ENCODE measurements around the gene ANKRD44.

Gene ANKRD44

DNA sequence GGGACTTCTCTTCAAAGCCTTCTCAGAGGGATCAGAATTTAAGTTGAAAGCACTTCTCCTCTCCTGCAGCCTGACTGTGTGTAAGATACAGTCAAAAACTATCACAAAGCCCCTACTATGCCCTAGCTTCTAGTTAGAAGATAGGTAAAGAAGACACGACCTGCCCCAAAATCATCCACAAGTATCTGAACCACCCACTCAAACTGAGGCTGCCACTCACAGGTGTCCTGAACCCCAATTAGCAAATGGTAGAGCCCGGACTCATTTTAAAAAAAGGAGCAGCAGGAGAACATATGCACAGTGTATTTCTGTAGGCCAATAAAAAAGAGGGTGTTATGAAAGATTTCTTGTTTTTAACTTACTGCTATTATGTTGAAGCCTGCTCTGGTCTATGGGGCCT is 74.4 kb downstream of the ANKRD44 start:
- DNase-seq: no peak

DNA sequence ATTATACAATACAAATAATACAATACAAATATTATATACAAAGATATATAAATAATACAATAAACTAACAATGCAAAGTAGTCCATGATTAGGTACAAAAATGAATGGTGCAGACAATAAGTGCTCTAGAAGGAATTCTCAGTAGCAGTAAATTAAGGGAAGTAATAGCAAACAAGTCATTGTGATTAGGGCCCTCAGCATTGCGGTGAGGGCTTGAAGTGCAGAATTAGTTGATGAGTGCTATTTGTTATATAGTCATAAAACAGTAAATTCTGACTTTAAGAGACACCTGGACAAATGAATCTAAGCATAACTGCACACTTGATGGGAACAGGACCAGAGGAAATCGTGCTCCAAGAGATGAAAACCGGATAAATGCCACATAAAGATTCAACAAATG is 74.9 kb downstream of the ANKRD44 start:
- peak; percentile 13 for DNase-seq

DNA sequence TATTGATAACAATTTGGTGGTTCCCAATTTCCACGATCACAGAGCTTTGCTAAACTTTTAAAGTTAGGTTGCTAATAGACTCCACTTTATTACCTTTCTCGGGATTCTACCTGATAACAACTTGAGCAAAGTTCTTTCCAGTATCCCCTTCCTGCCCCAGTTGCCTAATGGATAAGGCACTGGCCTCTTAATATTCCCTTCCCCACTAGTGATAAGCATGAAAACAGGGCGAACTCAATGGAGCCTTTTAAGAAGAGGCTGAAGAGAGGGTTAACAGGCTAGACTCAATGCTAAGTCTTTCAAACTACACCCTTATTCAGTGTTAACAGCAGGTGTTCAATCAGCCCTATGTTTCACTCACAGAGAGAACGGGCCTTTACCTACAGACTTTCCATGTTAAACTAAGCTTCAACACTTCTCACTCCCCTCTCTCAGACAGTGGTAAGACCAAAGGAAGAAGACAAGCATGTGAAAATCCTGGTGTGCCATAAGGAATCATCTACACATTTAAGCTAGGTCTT is 75.8 kb downstream of the ANKRD44 start:
- no peak for DNase-seq

DNA sequence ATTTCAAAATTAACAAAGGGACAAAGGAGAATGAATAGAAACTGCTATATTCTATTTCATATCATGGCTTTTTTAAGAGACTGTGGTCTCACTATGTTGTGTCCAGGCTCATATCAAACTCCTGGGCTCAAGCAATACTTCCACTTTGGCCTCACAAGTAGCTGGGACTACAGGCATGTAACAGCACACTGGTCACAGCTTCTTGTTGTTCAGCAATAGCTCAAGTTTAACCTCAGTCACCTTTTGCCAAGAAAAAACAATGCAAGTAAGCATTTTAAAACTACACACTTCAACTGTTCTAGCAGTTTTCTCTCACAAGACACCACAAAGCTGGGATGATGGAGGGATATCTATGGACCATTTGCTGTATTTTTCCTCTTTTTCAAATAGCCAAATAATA is 77.1 kb downstream of the ANKRD44 start:
- no peak for DNase-seq

DNA sequence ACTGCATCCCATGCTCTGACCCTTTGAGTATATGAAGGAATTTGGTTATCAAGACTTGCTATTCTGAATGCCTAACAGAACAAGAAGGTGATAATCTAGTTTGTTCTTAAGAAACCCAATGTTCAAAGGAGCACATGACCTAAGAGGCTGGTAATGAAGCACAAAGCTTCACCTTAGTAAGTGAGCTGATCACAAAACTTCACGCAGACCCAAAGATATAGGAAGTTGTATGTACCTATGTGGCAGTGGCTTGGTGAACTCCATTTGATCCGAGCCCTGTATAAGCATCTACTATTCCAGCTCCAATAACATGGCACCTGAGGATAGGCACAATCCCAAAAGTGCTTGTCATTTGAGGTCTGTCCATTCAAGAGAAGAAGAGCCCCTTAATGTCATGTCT is 78.6 kb downstream of the ANKRD44 start:
- DNase-seq: no peak

DNA sequence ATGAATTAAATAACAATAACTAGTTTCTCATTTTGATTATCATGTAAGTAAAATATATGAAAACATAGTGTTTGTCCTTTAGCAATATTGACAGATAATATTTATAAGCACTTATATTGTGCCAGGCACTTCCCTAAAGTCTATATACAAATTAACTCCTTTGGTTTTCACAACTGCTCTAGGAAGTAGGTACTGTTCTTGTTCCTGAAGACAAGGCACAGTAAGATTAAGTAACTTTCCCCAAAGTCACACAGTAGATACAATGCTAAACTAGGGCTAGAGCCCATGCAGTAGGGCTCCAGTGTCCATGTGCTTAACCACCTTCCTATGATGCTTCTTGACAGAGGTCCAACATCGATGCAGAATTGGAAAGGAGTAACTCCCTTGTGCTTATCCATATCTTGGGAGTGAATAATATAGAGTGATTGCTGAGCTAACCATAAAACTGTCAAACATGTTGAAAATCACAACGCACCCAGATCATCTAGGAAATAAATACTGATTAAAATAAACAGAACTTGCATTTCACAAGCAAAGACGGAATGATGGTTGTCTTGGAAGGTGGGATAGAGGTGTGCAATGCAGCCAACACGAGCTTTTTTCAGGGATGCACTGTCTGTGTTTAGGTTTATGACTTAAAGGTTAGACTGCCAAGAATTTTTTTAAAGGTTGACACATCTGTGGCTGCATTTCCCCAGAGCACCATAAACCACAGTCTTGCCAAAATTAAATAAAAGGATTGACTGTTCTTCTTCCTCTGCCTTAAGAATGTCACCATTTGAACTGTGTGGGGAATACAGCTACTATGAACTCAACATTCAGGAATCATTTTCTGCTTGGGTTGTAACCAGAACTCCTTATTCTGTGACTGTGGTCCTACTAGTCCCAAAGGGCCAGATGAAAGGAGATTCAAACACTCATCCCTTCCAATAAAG is 80.8 kb downstream of the ANKRD44 start:
- no peak for DNase-seq

DNA sequence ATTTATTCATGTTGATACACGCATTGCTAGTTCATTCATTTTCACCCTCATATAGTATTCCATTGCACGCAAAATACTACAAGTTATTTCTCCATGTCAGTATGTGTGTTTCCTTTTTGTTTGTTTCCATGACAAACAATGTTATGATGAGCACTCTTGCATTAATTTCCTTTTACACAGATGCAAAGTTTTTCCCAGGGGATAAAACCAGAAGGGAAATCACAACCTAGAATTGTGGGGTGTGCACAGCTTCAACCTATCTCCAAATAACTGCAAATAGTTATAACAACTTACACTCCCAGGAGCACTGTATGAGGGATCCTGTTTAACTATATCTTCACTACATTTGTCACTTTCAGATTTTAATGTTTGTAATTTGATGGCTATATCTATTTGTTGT is 87.1 kb downstream of the ANKRD44 start:
- no peak for DNase-seq

DNA sequence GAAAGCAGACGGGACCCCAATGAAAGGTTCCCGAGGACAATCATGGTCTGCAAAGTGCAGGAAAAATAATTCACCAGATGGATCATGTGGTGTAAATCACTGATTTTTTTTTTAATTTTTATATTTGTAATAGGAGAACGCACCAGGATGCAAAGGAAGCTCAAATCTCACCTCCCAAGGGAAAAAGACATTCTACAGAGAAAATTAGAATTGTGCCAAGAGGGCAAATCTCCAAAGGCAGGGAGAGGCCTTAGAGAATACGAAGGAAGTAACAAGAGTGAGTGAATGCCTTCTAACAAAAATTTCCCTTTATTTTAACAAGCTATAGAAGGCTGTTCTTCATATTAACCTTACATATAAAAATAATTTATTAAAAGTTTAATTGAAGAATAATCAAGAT is 90.9 kb downstream of the ANKRD44 start:
- DNase-seq: no peak

DNA sequence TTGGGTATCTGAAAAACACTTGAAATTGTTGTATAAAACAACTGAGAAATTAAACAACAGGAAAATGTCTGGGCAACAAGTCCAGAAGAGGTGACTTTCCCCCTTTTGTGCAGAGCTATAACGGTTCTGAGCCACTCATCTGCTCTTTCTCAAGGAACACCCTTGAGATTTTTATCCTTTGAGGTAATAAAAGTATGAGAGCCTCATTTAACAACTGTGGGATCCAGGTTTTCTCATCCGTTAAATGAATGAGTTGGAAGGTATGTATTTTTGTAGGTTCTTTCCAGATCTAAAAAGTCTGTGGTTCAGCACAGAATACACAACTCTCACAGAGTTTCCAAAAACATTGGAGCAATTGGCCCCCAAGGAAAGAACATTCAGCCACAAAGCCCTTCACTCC is 93.0 kb downstream of the ANKRD44 start:
- DNase-seq: no peak

DNA sequence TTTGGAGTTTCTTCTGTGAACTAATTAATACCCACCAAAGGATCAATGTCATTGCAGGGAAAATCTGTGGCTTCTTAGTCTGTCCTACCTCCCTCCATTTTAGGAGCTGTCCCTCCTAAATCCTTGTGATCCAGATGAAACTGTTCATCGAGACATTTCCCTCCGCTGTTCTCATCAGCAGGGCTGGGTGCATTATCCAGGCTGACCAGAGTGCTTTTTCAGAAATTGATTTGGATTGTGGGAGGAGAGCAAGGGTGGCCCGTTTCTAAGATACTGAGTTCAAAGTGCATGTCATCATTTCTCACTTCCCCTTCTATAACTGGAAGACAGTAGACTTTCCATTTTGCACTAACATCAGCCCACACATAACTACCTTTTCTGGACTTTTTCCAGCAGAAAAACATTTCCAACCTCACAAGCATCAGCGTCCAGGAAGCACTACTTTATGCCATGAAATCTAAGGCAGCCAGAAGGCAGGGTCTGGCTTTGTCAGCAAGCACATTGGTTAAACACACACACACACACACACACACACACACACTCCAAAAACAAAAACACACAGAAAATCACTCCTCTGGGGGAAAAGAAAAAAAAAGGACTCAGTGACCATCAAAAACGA is 94.1 kb downstream of the ANKRD44 start:
- DNase-seq: no peak

DNA sequence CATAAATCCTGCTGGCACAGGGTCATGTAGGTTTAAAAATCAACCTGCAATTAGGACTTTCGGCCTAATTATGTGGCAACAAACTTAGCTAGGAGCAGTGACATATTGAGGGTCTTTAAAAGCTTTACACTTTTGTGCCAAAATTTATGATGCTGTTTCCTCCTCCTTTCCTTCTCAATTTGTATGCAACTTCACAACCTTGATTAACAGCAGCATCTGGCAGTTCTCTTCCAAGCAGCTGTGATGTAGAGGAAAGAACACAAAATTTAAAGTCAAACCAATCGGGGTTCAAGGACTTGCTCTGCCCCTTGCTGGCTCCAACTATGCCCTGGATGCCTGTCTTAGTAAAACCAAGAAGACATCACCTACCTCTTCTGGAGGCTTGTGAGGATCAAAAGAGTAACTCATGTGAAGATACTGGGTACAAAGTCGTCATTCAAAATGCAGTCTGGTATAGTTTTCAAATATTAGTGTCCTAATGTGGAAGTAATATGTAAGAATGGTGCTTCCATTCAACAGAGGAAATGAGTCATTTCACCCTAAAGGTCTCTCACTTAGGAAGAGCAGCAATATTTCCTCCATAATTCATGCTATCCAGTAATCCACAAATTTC is 94.7 kb downstream of the ANKRD44 start:
- DNase-seq: no peak

DNA sequence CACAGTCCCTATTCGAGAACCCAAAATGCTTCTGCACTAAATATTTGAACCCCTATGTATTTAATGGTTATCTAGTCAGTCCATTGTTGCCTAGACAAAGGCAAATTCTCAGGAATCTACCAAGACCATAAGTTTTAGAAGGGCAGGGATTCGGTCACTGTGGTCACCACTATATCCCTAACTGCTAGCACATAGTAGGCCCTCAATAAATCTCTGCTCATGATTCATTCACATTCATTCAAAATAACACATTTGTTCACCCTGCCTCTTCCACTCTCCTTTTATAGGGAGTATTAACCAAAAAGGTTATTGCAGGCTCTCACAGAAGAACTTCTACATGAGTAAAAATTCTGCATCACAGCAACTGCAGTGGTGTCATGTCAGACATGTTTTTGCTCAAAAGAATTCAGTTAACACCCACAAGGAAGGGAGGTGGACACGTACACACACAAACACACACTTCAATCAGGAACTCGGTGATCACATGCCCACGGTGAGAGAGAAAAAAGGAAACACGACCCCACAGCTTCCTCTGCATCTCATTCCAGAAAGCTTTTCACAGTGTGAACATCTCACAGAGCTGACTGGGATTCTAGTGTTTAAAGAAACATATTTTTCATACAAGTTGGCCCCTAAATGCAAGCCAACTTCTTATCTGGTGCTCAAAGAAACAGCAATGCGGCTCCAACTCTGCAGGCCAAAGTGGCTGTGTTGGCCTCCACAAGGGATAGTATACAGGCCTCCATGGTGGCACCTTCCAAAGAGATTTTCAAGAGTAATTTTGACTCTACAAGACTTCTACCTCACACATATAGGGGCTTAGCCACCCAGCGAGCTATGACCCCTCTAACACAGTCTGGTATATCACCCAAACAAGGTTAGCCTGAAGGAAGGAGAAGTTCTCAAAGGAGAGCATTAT is 98.0 kb downstream of the ANKRD44 start:
- DNase-seq: no peak

DNA sequence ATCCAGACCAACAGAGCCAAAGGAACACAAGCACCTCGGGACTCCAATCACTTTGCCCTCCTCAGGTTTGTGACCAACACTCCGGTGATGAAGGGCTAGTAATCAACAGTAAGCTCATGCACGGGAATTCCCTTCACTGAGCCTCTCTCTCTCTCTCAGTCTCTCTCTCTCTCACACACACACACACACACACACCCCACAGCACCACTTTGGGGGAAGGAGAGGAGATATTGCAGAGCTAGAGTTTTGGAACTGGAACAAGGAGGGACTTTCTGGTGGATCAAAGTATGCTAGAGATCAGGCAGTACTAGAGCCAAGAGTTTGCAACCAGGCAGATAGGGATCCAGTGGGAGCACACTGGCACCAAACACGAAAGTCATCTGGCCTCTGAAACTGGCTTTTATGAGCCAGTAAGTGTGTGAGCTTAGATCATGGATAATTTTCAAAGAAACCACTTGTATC is 98.7 kb downstream of the ANKRD44 start:
- no peak for DNase-seq

DNA sequence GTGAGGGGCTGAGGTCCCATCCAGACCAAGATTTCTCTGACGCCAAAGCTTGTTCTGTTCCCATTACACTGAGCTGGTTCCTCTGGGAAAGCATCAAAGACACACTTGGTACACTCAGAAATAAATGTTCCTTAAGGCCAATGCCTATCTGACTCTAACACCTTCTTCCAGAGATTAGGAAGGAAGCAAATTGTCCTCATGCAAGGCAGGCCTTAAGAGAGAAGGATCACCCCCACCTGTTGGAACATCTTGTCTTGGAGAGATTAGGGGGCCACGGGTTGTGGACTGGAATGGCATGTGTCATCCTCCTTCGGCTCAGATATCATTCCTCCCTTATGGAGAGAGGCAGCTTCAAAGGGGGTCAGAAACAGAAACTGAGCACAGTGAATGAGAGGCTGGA is 100.2 kb downstream of the ANKRD44 start:
- no peak for DNase-seq

DNA sequence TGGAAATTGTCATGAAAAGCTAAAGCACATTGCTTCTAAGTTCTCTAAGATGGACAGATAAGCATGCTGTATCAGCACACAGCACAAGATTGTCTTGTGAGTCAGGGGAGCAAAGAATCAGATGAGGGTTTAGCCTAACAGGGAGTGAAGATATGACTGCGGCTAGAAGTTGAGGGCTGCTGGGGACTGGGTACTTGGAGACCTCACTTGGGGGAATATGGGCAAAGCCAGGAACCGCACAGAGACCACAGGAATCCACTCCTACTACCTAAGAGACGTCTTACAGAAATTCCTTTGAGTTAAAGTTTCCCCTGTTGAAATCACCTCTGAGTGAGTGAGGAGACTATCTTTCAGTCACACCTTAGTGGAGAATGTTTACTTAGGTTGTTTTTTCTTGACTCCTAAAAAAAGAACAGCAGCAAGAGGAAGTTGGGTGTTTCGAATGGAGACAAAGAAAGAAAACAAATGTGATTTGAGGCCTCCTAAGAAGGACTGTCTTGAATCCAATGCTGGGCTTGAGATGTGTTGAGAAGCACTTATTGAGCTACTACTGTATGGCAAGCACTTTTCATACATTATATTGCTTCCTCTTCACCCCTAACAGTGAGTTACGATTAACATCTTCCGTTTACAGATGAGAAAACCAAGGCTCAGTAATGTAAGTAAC is 100.7 kb downstream of the ANKRD44 start:
- no peak for DNase-seq

DNA sequence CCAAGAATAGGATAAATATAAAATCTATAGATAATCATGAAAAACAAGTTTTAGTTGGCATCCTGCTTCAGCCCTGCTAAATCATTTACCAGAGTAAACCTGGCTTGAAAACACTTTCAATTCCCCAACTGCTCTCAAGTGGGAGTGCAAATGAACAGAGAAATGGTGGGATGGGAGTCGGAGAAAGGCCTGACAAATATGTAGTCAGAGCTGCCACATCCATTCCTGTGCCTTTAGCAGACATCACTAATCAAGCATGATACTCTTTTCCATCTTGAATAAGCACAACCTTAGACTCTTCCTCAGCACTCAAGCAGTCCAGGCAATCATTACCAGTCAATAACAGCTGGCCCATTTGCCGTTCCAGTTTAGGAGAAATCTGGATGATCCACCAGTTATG is 101.3 kb downstream of the ANKRD44 start:
- no peak for DNase-seq

DNA sequence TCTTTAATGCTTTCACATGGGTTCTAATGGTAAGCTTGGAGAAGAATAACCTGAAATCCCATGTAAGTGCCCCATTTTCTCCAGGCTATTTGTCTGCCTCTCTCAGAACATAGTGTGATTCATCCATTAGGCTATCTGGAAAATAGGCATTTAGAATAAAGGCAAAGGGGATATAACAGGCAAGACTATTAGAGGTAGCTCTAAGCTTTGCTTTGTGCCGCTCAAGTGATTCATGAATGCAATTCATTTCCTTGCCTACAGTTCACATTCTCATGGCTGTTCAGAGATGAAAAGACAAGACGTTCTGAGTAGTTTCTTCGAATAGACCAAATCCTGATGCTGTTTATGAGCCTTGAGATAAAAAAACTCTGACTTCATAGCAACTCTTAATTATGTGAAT is 101.7 kb downstream of the ANKRD44 start:
- no peak for DNase-seq

DNA sequence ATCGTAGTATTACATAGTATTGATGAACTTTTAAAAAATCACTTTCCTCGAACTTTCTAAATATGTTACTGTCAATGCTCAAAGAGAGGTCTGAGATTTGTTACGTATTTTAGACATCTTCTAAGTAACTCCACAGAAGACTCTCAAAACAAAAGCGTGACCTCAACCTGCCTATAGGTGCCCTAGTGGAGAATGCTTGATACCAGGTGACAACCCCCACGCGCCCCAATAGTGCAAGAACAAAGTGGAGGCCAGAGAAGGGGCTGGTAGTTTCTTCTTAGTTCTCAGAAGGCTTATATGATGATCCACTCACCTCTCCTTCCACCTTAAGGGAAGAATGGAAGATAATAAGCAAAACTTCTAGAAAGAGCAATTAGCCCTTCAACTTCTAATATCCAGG is 102.6 kb downstream of the ANKRD44 start:
- DNase-seq: no peak

DNA sequence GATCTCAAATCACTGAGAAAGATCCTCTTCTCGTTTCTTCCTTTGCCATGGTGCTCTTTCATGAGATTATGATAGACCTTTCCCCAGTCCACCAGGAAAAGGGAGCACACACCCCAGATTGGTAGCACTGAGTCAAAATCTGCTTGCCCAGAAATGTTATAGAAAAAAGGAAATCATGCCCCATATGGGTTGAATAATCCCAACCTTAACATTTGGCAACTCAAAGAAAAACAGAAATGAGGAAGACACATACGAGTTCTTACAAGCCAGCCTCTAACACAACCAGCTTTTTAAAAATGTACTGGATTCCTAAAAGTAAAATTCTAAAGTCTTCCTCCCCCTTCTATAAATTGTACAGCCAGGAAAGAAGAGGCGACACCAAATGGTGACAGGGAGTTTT is 103.0 kb downstream of the ANKRD44 start:
- no peak for DNase-seq

DNA sequence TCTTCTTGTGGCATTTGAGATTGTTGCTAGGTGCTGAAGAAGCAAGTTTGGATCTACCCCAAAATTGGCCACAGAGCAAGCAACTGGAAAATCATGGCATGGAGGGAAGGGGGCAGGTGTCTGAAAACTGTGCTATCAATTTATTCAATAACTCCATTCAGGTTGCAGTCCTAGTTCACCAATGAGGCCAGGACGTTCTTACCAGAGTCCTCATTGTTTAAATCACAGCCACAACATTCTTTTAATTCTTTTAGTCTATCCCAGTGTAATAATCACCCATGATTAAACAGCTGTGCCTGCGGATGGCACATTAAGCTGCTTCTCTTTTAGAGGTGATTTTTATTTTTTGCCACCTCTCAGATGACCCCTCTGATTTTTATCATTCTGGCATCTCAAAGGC is 103.5 kb downstream of the ANKRD44 start:
- DNase-seq: no peak

DNA sequence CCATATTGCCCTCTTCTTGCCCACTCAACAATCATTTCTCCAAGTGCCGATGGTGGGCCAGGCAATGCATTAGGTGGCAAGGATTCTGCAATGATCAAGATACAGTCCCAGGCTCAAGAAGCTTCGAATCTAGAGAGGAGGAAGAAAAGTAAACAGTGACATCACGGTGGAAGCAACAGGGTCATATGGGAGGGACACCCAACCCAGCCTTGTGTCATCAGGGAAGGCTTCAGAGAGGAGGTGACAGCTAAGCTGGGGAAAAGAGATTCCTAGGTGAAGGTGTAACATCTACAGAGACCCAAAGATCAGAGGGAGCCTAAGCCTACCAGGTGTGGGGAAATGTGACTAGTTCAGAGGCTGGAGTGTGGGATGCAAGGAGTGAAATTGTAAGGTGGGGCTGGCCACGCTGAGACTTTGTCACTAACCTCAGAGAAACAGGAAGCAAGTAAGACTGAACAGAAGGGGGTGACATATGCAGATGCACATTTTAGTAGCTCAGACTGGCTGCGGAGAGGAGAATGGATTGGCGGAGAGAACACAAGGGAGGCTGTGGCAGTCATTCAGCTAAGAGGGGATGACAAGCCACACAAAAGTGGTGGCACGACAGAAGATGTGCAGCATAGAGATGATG is 104.9 kb downstream of the ANKRD44 start:
- DNase-seq: no peak
